Gastroesophageal sphincter (tissue), 3 donors: ENCODE results near the gene WDR53.
A peak's percentile ranks its signal among the peaks of the same experiment; 100 is the strongest.

ENCODE experiments used
- EP300 ChIP-seq: sonication (generic); formaldehyde crosslinking; IDR thresholded peaks from one replicate; pipeline ENCODE4 v1.6.1; 2017; ENCODE audit warnings: antibody characterized with exemption, mild to moderate bottlenecking
- POLR2A ChIP-seq, 2 donors: fragments of 450-650 bp; IDR thresholded peaks; one replicate each; pipeline ENCODE4 v1.6.1; 2017; ENCODE audit warnings: antibody characterized with exemption in 2 of 2, mild to moderate bottlenecking in 2 of 2, moderate library complexity in 1 of 2
- POLR2AphosphoS5 ChIP-seq: sonication (generic); formaldehyde crosslinking; IDR thresholded peaks from one replicate; pipeline ENCODE4 v1.6.1; 2017; ENCODE audit warnings: antibody characterized with exemption
- TF ChIP-seq, protein P1 (sequence below), 4 experiments: fragments of 200-600 bp in 2 of 4; fragments of 450-650 bp in 2 of 4; sonication (generic) in 1 of 4; IDR thresholded peaks; one replicate each; pipeline ENCODE4 v1.5.1; 2017 to 2019; ENCODE audit warnings: antibody characterized with exemption in 4 of 4, mild to moderate bottlenecking in 2 of 4, moderate library complexity in 2 of 4

DNA sequence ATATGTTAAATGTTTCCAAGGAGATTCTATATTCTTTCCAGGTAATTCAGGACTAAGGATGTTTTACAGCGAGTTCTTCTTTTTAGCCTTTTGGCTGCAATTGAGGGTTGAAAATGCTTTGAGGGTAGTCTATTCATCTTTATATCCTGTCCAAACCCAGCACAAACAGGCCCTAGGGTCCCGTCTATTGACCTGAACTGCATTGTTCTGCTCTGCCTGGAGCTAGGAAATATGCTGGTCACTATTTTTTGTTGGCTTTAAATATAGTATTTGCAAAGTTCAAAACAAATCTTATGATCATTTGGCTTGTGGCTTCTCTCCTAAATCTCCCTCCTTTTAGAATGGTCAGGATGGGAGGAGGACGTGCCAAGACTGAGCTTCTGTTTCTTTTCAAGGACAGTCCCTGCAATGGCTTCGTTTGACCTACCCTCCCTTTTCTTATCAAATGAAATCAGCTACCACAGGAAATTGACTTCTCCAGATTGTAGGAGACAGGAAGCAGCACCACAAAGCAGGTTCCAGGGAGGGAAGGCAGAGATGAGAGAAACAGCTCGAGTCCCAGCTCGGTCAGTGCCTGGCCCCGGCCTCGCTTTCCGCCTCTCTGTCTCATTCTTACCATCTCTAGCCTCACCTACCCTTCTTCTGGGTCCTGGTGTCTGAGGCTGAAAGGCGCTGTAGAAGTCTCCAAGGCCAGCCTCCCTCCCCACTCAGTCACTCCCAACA is 43.6 kb upstream of the WDR53 start:
- TF ChIP-seq EP300 (no peak), POLR2AphosphoS5 (peak; percentile 24), POLR2A (IDR thresholded peaks at IDR 0.05) (no peak)
- TF ChIP-seq, protein P1, sequence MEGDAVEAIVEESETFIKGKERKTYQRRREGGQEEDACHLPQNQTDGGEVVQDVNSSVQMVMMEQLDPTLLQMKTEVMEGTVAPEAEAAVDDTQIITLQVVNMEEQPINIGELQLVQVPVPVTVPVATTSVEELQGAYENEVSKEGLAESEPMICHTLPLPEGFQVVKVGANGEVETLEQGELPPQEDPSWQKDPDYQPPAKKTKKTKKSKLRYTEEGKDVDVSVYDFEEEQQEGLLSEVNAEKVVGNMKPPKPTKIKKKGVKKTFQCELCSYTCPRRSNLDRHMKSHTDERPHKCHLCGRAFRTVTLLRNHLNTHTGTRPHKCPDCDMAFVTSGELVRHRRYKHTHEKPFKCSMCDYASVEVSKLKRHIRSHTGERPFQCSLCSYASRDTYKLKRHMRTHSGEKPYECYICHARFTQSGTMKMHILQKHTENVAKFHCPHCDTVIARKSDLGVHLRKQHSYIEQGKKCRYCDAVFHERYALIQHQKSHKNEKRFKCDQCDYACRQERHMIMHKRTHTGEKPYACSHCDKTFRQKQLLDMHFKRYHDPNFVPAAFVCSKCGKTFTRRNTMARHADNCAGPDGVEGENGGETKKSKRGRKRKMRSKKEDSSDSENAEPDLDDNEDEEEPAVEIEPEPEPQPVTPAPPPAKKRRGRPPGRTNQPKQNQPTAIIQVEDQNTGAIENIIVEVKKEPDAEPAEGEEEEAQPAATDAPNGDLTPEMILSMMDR (IDR thresholded peaks at IDR 0.05) = no peak
